ENCODE measurements around the gene DAZAP2. TPM values are rescaled to one million over a fixed set of nuclear protein-coding genes. Genes with fewer than 3 reads are reported as not detected.

DAZAP2 gene
- polyA plus RNA-seq, 1 donor (not counting 4 experiments of a cell fraction or from before 2014, with no cell fraction given): 199 TPM

DNA sequence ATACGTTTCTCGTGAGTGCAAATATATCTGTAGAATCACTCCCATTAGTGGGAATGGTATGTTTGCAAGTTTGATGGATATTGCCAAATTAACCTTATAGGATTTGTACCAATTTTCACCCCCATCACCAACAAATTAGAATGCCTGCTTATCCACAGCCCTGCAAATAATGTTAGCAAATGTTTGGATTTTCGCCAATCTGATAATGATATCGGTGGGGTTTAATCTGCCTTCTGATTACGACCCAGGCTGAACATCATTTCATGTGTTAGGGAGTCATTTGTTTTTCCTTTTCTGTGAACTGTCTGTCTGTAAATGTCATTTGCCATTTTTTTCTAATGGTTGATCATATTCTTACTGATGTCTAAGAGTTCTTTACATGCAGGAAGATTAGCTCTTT, 4.1 kb upstream of the DAZAP2 start:
- H4K20me1 ChIP-seq (ENCODE audit: control insufficient read depth, extremely low read depth, insufficient read depth, low read length): no peaks in the 10 kb centered on the region
- no peaks in the 10 kb centered on the region for H3K27me3 ChIP-seq (ENCODE audit: control insufficient read depth, extremely low read depth, insufficient read depth, low read length)
- no peaks in the 10 kb centered on the region for H3K9me3 ChIP-seq (ENCODE audit: control insufficient read depth, low read depth, low read length)
- no peak overlapping the region for H3K27ac ChIP-seq (ENCODE audit: control insufficient read depth, insufficient read depth, low read length)
- dilution Hi-C loops (cut with MboI; ENCODE audit: extremely low pct_ligation_motif_present, low sequenced_read_pairs): no loop called here
- H3K4me2 ChIP-seq (ENCODE audit: control insufficient read depth, extremely low read depth, insufficient read depth, low read depth, low read length): no peak overlapping the region
- no peak for DNase-seq (ENCODE audit: low read depth, low spot score)
- H3K9ac ChIP-seq (ENCODE audit: control insufficient read depth, extremely low read depth, insufficient read depth, low read length): no peak overlapping the region
- peaks cover 6% of the 10 kb centered on the region for H3K4me1 ChIP-seq (ENCODE audit: control insufficient read depth, extremely low read depth, insufficient read depth, low read length)
- no peaks in the 10 kb centered on the region for H3K36me3 ChIP-seq (ENCODE audit: control insufficient read depth in 2 of 2, extremely low read depth in 1 of 2, insufficient read depth in 2 of 2, low read length in 2 of 2)
- H3K4me3 ChIP-seq (ENCODE audit: control insufficient read depth in 2 of 3, extremely low read depth in 1 of 3, insufficient read depth in 2 of 3, low read depth in 1 of 3, low read length in 3 of 3): no peak overlapping the region
- no peak for FAIRE-seq
- peaks cover 4% of the 10 kb centered on the region for H3K79me2 ChIP-seq (ENCODE audit: control insufficient read depth, insufficient read depth, low read length)
- TF ChIP-seq, protein P1, sequence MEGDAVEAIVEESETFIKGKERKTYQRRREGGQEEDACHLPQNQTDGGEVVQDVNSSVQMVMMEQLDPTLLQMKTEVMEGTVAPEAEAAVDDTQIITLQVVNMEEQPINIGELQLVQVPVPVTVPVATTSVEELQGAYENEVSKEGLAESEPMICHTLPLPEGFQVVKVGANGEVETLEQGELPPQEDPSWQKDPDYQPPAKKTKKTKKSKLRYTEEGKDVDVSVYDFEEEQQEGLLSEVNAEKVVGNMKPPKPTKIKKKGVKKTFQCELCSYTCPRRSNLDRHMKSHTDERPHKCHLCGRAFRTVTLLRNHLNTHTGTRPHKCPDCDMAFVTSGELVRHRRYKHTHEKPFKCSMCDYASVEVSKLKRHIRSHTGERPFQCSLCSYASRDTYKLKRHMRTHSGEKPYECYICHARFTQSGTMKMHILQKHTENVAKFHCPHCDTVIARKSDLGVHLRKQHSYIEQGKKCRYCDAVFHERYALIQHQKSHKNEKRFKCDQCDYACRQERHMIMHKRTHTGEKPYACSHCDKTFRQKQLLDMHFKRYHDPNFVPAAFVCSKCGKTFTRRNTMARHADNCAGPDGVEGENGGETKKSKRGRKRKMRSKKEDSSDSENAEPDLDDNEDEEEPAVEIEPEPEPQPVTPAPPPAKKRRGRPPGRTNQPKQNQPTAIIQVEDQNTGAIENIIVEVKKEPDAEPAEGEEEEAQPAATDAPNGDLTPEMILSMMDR (optimal IDR thresholded peaks at IDR 0.05 in 1 of 3, IDR thresholded peaks at IDR 0.05 in 1 of 3, conservative IDR thresholded peaks at IDR 0.05 in 1 of 3; ENCODE audit: extremely low read depth in 1 of 3, insufficient read depth in 2 of 3, low read length in 3 of 3): no peak
- no peak for TF ChIP-seq EZH2 (IDR thresholded peaks at IDR 0.05; ENCODE audit: low read length)
- peaks cover 2% of the 10 kb centered on the region for H3K9me1 ChIP-seq (ENCODE audit: control insufficient read depth, extremely low read depth, insufficient read depth, low read length)
- H2AFZ ChIP-seq (ENCODE audit: control insufficient read depth, low read length): no peak overlapping the region

DNA sequence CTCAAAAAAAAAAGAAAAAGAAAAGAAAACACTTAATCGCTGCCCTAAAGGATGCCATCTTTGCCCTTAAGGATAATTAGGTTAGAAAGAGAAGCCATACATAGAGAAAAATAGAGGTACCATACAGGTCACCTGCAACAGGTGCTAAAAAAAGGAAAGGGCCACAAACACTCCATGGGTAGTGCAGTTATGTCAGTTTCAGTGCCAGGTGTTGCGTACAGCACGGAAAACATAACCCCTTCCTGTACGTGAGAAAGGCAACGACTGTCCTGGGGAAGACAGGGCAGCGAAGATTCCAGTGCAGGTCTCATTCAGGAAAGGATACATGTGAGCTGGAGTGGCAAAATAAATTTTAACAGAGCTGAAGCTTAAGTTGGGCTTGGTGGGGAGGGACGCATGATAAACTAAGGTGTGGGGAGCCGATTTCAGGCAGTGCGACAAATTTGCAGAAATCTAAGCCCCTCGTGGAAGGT, 553 bp upstream of the DAZAP2 start:
- no peaks in the 10 kb centered on the region for H3K9me3 ChIP-seq (ENCODE audit: control insufficient read depth, low read depth, low read length)
- H3K9me1 ChIP-seq (ENCODE audit: control insufficient read depth, extremely low read depth, insufficient read depth, low read length): peaks cover 4% of the 10 kb centered on the region
- H3K27ac ChIP-seq (ENCODE audit: control insufficient read depth, insufficient read depth, low read length): peak overlapping the region; percentile 46
- peaks cover 14 to 26% of the 10 kb centered on the region in 2 experiments for H3K36me3 ChIP-seq (ENCODE audit: control insufficient read depth in 2 of 2, extremely low read depth in 1 of 2, insufficient read depth in 2 of 2, low read length in 2 of 2)
- no peak for TF ChIP-seq EZH2 (IDR thresholded peaks at IDR 0.05; ENCODE audit: low read length)
- TF ChIP-seq, protein P1 (optimal IDR thresholded peaks at IDR 0.05 in 1 of 3, IDR thresholded peaks at IDR 0.05 in 1 of 3, conservative IDR thresholded peaks at IDR 0.05 in 1 of 3; ENCODE audit: extremely low read depth in 1 of 3, insufficient read depth in 2 of 3, low read length in 3 of 3): no peak
- H3K27me3 ChIP-seq (ENCODE audit: control insufficient read depth, extremely low read depth, insufficient read depth, low read length): no peaks in the 10 kb centered on the region
- H3K4me2 ChIP-seq (ENCODE audit: control insufficient read depth, extremely low read depth, insufficient read depth, low read depth, low read length): peak overlapping the region; percentile 99
- FAIRE-seq (no peak), DNase-seq (ENCODE audit: low read depth, low spot score) (no peak)
- peaks cover 6% of the 10 kb centered on the region for H4K20me1 ChIP-seq (ENCODE audit: control insufficient read depth, extremely low read depth, insufficient read depth, low read length)
- dilution Hi-C loops (cut with MboI; ENCODE audit: extremely low pct_ligation_motif_present, low sequenced_read_pairs): no loop called here
- peak overlapping the region; percentile 72 for H3K9ac ChIP-seq (ENCODE audit: control insufficient read depth, extremely low read depth, insufficient read depth, low read length)
- H3K4me3 ChIP-seq (ENCODE audit: control insufficient read depth in 2 of 3, extremely low read depth in 1 of 3, insufficient read depth in 2 of 3, low read depth in 1 of 3, low read length in 3 of 3): peak overlapping the region; percentile 66 to 99 (median 99)
- peak overlapping the region; percentile 97 for H2AFZ ChIP-seq (ENCODE audit: control insufficient read depth, low read length)
- H3K4me1 ChIP-seq (ENCODE audit: control insufficient read depth, extremely low read depth, insufficient read depth, low read length): peaks cover 20% of the 10 kb centered on the region
- peaks cover 23% of the 10 kb centered on the region for H3K79me2 ChIP-seq (ENCODE audit: control insufficient read depth, insufficient read depth, low read length)

All from keratinocyte (primary cell).